Measurements from ENCODE around the gene RPAP2.

DNA sequence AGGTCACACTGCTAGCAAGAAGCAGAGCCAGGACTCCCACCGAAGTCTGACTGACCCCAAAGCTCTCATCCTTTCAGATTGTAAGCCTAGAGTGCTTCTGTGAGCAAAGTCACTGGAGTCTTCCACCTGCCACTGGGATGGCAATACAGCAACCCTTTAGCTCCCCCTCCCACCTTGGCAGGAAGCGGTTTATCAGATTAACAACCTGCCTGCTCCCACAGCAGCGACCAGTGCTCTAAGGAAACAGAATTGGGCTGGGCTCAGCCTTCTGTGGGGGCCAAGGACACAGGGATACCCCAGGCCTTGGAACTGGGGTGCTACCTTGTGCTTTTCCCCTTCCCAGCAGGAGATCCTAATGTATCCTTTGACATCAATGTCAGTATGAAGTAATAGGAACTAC, 111.8 kb downstream of the RPAP2 start:
- no peak for TF ChIP-seq CTCF (IDR thresholded peaks at IDR 0.05)
- TF ChIP-seq RAD21 (conservative IDR thresholded peaks at IDR 0.05 in 1 of 2, IDR thresholded peaks at IDR 0.05 in 1 of 2) = no peak
- no peak for TF ChIP-seq ZFP36 (IDR thresholded peaks at IDR 0.05; ENCODE audit: borderline replicate concordance, partially characterized antibody)
- TF ChIP-seq, protein P1, sequence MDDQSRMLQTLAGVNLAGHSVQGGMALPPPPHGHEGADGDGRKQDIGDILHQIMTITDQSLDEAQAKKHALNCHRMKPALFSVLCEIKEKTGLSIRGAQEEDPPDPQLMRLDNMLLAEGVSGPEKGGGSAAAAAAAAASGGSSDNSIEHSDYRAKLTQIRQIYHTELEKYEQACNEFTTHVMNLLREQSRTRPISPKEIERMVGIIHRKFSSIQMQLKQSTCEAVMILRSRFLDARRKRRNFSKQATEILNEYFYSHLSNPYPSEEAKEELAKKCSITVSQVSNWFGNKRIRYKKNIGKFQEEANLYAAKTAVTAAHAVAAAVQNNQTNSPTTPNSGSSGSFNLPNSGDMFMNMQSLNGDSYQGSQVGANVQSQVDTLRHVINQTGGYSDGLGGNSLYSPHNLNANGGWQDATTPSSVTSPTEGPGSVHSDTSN (IDR thresholded peaks at IDR 0.05) = no peak
- no peak for TF ChIP-seq NFE2L2 (conservative IDR thresholded peaks at IDR 0.05; ENCODE audit: low read length)
- TF ChIP-seq POLR2AphosphoS2 (conservative IDR thresholded peaks at IDR 0.05; ENCODE audit: low read length) = no peak
- TF ChIP-seq POLR2A (IDR thresholded peaks at IDR 0.05; ENCODE audit: low read length) = no peak
- TF ChIP-seq, protein P2, sequence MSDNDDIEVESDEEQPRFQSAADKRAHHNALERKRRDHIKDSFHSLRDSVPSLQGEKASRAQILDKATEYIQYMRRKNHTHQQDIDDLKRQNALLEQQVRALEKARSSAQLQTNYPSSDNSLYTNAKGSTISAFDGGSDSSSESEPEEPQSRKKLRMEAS (IDR thresholded peaks at IDR 0.05) = no peak
- TF ChIP-seq JUN (IDR thresholded peaks at IDR 0.05) = no peak
- TF ChIP-seq RNF2 (IDR thresholded peaks at IDR 0.05; ENCODE audit: borderline replicate concordance, low read depth) = no peak
- TF ChIP-seq HDAC2 (IDR thresholded peaks at IDR 0.05) = no peak
